HG03354 (cell line): ENCODE results near the gene TRABD.

Source experiments
- ATAC-seq: cut with Tn5 transposase; IDR thresholded peaks from one replicate; pipeline ENCODE4 v1.9.1; 2021; ENCODE audit warnings: mild to moderate bottlenecking; ENCODE audit not compliant: unreplicated experiment, poor library complexity, severe bottlenecking

The TRABD gene

GRCh38 chr22:50227579-50228215 is 42.0 kb downstream of the TRABD start:
- no peak for ATAC-seq

GRCh38 chr22:50228366-50228765 is 42.7 kb downstream of the TRABD start:
- ATAC-seq, result no peak

- ATAC-seq, result no peak
Observed at GRCh38 chr22:50229370-50229769, 43.7 kb downstream of the TRABD start.

- ATAC-seq, result no peak
Observed at GRCh38 chr22:50232481-50233151, 46.9 kb downstream of the TRABD start.

- no peak for ATAC-seq
Observed at GRCh38 chr22:50233223-50233622, 47.5 kb downstream of the TRABD start.

GRCh38 chr22:50236731-50237409 is 51.2 kb downstream of the TRABD start:
- no peak for ATAC-seq

- no peak for ATAC-seq
Observed at GRCh38 chr22:50238755-50239154, 53.0 kb downstream of the TRABD start.

- no peak for ATAC-seq
Observed at GRCh38 chr22:50242406-50242949, 56.8 kb downstream of the TRABD start.

GRCh38 chr22:50243685-50244419 is 58.1 kb downstream of the TRABD start:
- ATAC-seq, result no peak

GRCh38 chr22:50244420-50245213 is 58.9 kb downstream of the TRABD start, which contains the start of gene TUBGCP6:
TUBGCP6 (minus strand) TSS chr22:50245023; CDS start chr22:50244459, 564 bp downstream.
- peak; percentile 73 for ATAC-seq

- ATAC-seq, result no peak
Observed at GRCh38 chr22:50245214-50246072, 59.7 kb downstream of the TRABD start.

GRCh38 chr22:50246242-50247175 is 60.8 kb downstream of the TRABD start:
- no peak for ATAC-seq

GRCh38 chr22:50247748-50248147 is 62.0 kb downstream of the TRABD start:
- no peak for ATAC-seq

- ATAC-seq, result no peak
Observed at GRCh38 chr22:50248196-50249081, 62.7 kb downstream of the TRABD start.
